ENCODE results near the gene ELMOD3. TPM values are rescaled to one million over a fixed set of nuclear protein-coding genes. Genes with fewer than 3 reads are reported as not detected.

Gene ELMOD3
- total RNA-seq, 1 donor from 2014 or later = 21.5 TPM

- Mint-ChIP-seq H3K27ac (peak overlapping the region; percentile 95), H3K36me3 (no peaks in the 10 kb centered on the region), H3K9me3 (no peaks in the 10 kb centered on the region), H3K4me3 (peak overlapping the region; percentile 66), H3K27me3 (ENCODE audit: insufficient read depth, low read depth) (peaks cover 8% of the 10 kb centered on the region), H3K4me1 (peaks cover 33% of the 10 kb centered on the region)
- H3K79me2 ChIP-seq (ENCODE audit: low read depth) = no peaks in the 10 kb centered on the region
- DNase-seq (ENCODE audit: low spot score) = peak; percentile 90
- no peak overlapping the region for H3K4me3 ChIP-seq
- H3K4me1 ChIP-seq = peaks cover 6% of the 10 kb centered on the region
- H3K9me3 ChIP-seq (ENCODE audit: low read depth) = no peaks in the 10 kb centered on the region
- H3K27me3 ChIP-seq = no peaks in the 10 kb centered on the region
- H2AFZ ChIP-seq (replicated peaks) = peak overlapping the region; percentile 77
- peak; percentile 100 for TF ChIP-seq CTCF (IDR thresholded peaks at IDR 0.05)
- TF ChIP-seq EZH2phosphoT487 (IDR thresholded peaks at IDR 0.05) = no peak
- no peaks in the 10 kb centered on the region for H4K20me1 ChIP-seq (ENCODE audit: low read depth)
- no peak overlapping the region for H3K27ac ChIP-seq
- peaks cover 12% of the 10 kb centered on the region for H3F3A ChIP-seq (ENCODE audit: low read depth)
- H3K9ac ChIP-seq = no peak overlapping the region
- H3K36me3 ChIP-seq = no peaks in the 10 kb centered on the region
- peak overlapping the region; percentile 19 for H3K4me2 ChIP-seq
Measured at GRCh38 chr2:85420536-85421259, 66.1 kb downstream of the ELMOD3 start.

GRCh38 chr2:85421260-85422071, 66.9 kb downstream of the ELMOD3 start:
- H4K20me1 ChIP-seq (ENCODE audit: low read depth) = no peaks in the 10 kb centered on the region
- H3F3A ChIP-seq (ENCODE audit: low read depth) = peaks cover 12% of the 10 kb centered on the region
- peak overlapping the region; percentile 77 for H2AFZ ChIP-seq (replicated peaks)
- H3K4me2 ChIP-seq = peak overlapping the region; percentile 19
- peaks cover 6% of the 10 kb centered on the region for H3K4me1 ChIP-seq
- H3K27me3 ChIP-seq = no peaks in the 10 kb centered on the region
- H3K27ac ChIP-seq = no peak overlapping the region
- no peak overlapping the region for H3K4me3 ChIP-seq
- no peak overlapping the region for H3K9ac ChIP-seq
- no peaks in the 10 kb centered on the region for H3K9me3 ChIP-seq (ENCODE audit: low read depth)
- Mint-ChIP-seq H3K4me1 (peaks cover 31% of the 10 kb centered on the region), H3K27ac (peak overlapping the region; percentile 95), H3K9me3 (no peaks in the 10 kb centered on the region), H3K36me3 (no peaks in the 10 kb centered on the region), H3K27me3 (ENCODE audit: insufficient read depth, low read depth) (peaks cover 8% of the 10 kb centered on the region), H3K4me3 (peak overlapping the region; percentile 66)
- no peak for TF ChIP-seq EZH2phosphoT487 (IDR thresholded peaks at IDR 0.05)
- TF ChIP-seq EZH2 (IDR thresholded peaks at IDR 0.05) = no peak
- TF ChIP-seq CTCF (IDR thresholded peaks at IDR 0.05) = no peak
- DNase-seq (ENCODE audit: low spot score) = no peak
- H3K36me3 ChIP-seq = no peaks in the 10 kb centered on the region
- H3K79me2 ChIP-seq (ENCODE audit: low read depth) = no peaks in the 10 kb centered on the region

GRCh38 chr2:85422072-85422457, 67.5 kb downstream of the ELMOD3 start:
- Mint-ChIP-seq H3K36me3 (no peaks in the 10 kb centered on the region), H3K9me3 (no peaks in the 10 kb centered on the region), H3K4me1 (peaks cover 31% of the 10 kb centered on the region), H3K4me3 (peak overlapping the region; percentile 44), H3K27me3 (ENCODE audit: insufficient read depth, low read depth) (peaks cover 10% of the 10 kb centered on the region), H3K27ac (peak overlapping the region; percentile 95)
- H3K9me3 ChIP-seq (ENCODE audit: low read depth) = no peaks in the 10 kb centered on the region
- no peak for DNase-seq (ENCODE audit: low spot score)
- no peak overlapping the region for H2AFZ ChIP-seq (replicated peaks)
- H3K4me1 ChIP-seq = peaks cover 6% of the 10 kb centered on the region
- H3F3A ChIP-seq (ENCODE audit: low read depth) = peaks cover 12% of the 10 kb centered on the region
- H3K4me3 ChIP-seq = no peak overlapping the region
- H3K27ac ChIP-seq = no peak overlapping the region
- TF ChIP-seq CTCF (IDR thresholded peaks at IDR 0.05) = no peak
- no peak for TF ChIP-seq EZH2 (IDR thresholded peaks at IDR 0.05)
- TF ChIP-seq EZH2phosphoT487 (IDR thresholded peaks at IDR 0.05) = no peak
- no peaks in the 10 kb centered on the region for H3K36me3 ChIP-seq
- no peak overlapping the region for H3K9ac ChIP-seq
- H4K20me1 ChIP-seq (ENCODE audit: low read depth) = no peaks in the 10 kb centered on the region
- no peaks in the 10 kb centered on the region for H3K79me2 ChIP-seq (ENCODE audit: low read depth)
- H3K4me2 ChIP-seq = no peak overlapping the region
- no peaks in the 10 kb centered on the region for H3K27me3 ChIP-seq
